Gastroesophageal sphincter (tissue), 3 donors: Measurements from ENCODE around the gene GNAO1.

ENCODE experiments used
- CTCF ChIP-seq, 4 experiments: fragments of 200-600 bp in 2 of 4; fragments of 450-650 bp in 2 of 4; sonication (generic) in 1 of 4; IDR thresholded peaks; one replicate each; pipeline ENCODE4 v1.5.1; 2017 to 2019; ENCODE audit warnings: antibody characterized with exemption in 4 of 4, mild to moderate bottlenecking in 2 of 4, moderate library complexity in 2 of 4
- EP300 ChIP-seq: sonication (generic); formaldehyde crosslinking; IDR thresholded peaks from one replicate; pipeline ENCODE4 v1.6.1; 2017; ENCODE audit warnings: antibody characterized with exemption, mild to moderate bottlenecking
- POLR2A ChIP-seq, 2 donors: fragments of 450-650 bp; IDR thresholded peaks; one replicate each; pipeline ENCODE4 v1.6.1; 2017; ENCODE audit warnings: antibody characterized with exemption in 2 of 2, mild to moderate bottlenecking in 2 of 2, moderate library complexity in 1 of 2

DNA sequence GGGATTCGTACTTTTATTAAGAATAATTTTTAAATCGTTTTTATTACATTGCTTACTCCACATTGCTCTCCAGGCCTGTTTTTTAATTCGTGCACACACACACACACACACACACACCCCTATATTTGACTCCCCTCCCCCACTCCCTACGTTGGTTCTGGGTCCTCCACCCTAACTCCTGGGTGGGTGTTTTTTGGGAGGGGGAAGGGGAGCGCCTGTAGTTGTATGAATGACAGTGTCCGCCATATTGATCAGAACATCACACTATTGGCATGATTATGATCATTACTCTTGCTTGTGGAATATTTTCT, 1.3 kb downstream of the GNAO1 start:
- TF ChIP-seq POLR2A (IDR thresholded peaks at IDR 0.05) (no peak), CTCF (IDR thresholded peaks at IDR 0.05) (no peak), EP300 (no peak)
